Breast epithelium (tissue), 3 donors: ENCODE results near the gene HTT.

Source experiments
- CTCF ChIP-seq, 3 donors: fragments of 450-650 bp; IDR thresholded peaks; one replicate each; pipeline ENCODE4 v1.5.1; 2016 to 2017; ENCODE audit warnings: antibody characterized with exemption in 3 of 3, mild to moderate bottlenecking in 3 of 3, moderate library complexity in 3 of 3
- POLR2A ChIP-seq: fragments of 450-650 bp; IDR thresholded peaks from one replicate; pipeline ENCODE4 v1.6.1; 2016; ENCODE audit warnings: antibody characterized with exemption, mild to moderate bottlenecking, moderate library complexity

GRCh38 chr4:3237712-3238560, 163.5 kb downstream of the HTT start:
- no peak for TF ChIP-seq CTCF (IDR thresholded peaks at IDR 0.05)
- TF ChIP-seq POLR2A: no peak
